IMR-90 (cell line): Measurements from ENCODE around the gene PLA2G4E. TPM values are rescaled to one million over a fixed set of nuclear protein-coding genes. Genes with fewer than 3 reads are reported as not detected.

Source experiments
- ATAC-seq: fragments of 200-7000 bp; cut with Tn5 transposase; 2 replicates; pipeline ENCODE4 v1.9.1; 2020; ENCODE audit warnings: low read depth, mild to moderate bottlenecking, moderate library complexity
- BruUV-seq: library from RNA; stranded (reverse); fragments of 400-500 nt; replicated peaks from 2 replicates; lab custom pipeline; 2021; lab: Mats Ljungman, UMichigan
- CTCF ChIA-PET: fragments of 300-600 bp; formaldehyde crosslinking; extraction: SDS; loops from one replicate; lab custom pipeline; 2021; ENCODE audit warnings: antibody characterized with exemption; lab: Yijun Ruan, JAX
- POLR2A ChIA-PET: fragments of 300-600 bp; sonication (Branson Sonifier 250); formaldehyde crosslinking; loops from one replicate; lab custom pipeline; 2022; ENCODE audit warnings: antibody characterized with exemption; ENCODE audit not compliant: unreplicated experiment; lab: Charles Lee
- DNase-seq: peaks from one replicate; pipeline ENCODE4 v3.0.0; 2013
- H2AFZ ChIP-seq: replicated peaks from 2 replicates; pipeline ENCODE3; 2013; ENCODE audit warnings: low read length, mild to moderate bottlenecking; ENCODE audit not compliant: poor library complexity
- H2AK5ac ChIP-seq: 2 replicates; pipeline ENCODE4 v1.6.1; 2013; ENCODE audit warnings: low read depth, low read length, inconsistent platforms
- H2AK9ac ChIP-seq: replicated peaks from 2 replicates; pipeline ENCODE3; 2013; ENCODE audit warnings: mild to moderate bottlenecking, low read depth, low read length, moderate library complexity; ENCODE audit not compliant: poor library complexity
- H2BK120ac ChIP-seq: 2 replicates; pipeline ENCODE4 v1.6.1; 2013; ENCODE audit warnings: low read depth, low read length, inconsistent platforms
- H2BK15ac ChIP-seq: 3 replicates; pipeline ENCODE4 v1.6.1; 2013; ENCODE audit warnings: low read depth, low read length, inconsistent platforms
- H2BK20ac ChIP-seq: 2 replicates; pipeline ENCODE4 v1.6.1; 2013; ENCODE audit warnings: low read depth, mild to moderate bottlenecking, inconsistent platforms, low read length, moderate library complexity
- H2BK5ac ChIP-seq: 2 replicates; pipeline ENCODE4 v1.6.1; 2013; ENCODE audit warnings: mild to moderate bottlenecking, low read depth, low read length, inconsistent platforms; ENCODE audit not compliant: poor library complexity, severe bottlenecking
- H3K14ac ChIP-seq: replicated peaks from 2 replicates; pipeline ENCODE4 v1.6.1; 2013; ENCODE audit warnings: low read depth, low read length, inconsistent platforms
- H3K18ac ChIP-seq: 2 replicates; pipeline ENCODE4 v1.6.1; 2013; ENCODE audit warnings: low read depth, low read length, control low read depth
- H3K23ac ChIP-seq: 2 replicates; pipeline ENCODE4 v1.6.1; 2013; ENCODE audit warnings: low read depth, low read length, inconsistent platforms
- H3K27ac ChIP-seq: 2 replicates; pipeline ENCODE4 v1.5.1; 2013; ENCODE audit warnings: mild to moderate bottlenecking, control low read depth, low read length; ENCODE audit not compliant: insufficient read depth
- H3K27me3 ChIP-seq: 2 replicates; pipeline ENCODE4 v1.6.1; 2013; ENCODE audit warnings: low read length; ENCODE audit not compliant: control insufficient read depth, insufficient read depth
- H3K36me3 ChIP-seq: 2 replicates; pipeline ENCODE4 v1.6.1; 2013; ENCODE audit warnings: low read length, mixed read lengths; ENCODE audit not compliant: control insufficient read depth, insufficient read depth
- H3K4ac ChIP-seq: 2 replicates; pipeline ENCODE4 v1.6.1; 2013; ENCODE audit warnings: low read depth, low read length, inconsistent platforms
- H3K4me1 ChIP-seq: 2 replicates; pipeline ENCODE4 v1.6.1; 2013; ENCODE audit warnings: low read length, mixed read lengths; ENCODE audit not compliant: control insufficient read depth, insufficient read depth
- H3K4me2 ChIP-seq: 2 replicates; pipeline ENCODE4 v1.6.1; 2013; ENCODE audit warnings: low read depth, mild to moderate bottlenecking, control low read depth, low read length, moderate library complexity
- H3K4me3 ChIP-seq: 2 replicates; pipeline ENCODE4 v1.5.1; 2013; ENCODE audit warnings: low read depth, mild to moderate bottlenecking, control low read depth, low read length, moderate library complexity; ENCODE audit not compliant: insufficient read depth
- H3K56ac ChIP-seq: 2 replicates; pipeline ENCODE4 v1.6.1; 2013; ENCODE audit warnings: low read length, inconsistent platforms; ENCODE audit not compliant: insufficient read depth; ENCODE audit errors: extremely low read depth
- H3K79me1 ChIP-seq, 2 experiments: 2 replicates each; pipeline ENCODE4 v1.6.1; 2013; ENCODE audit warnings: low read length in 2 of 2, inconsistent platforms in 1 of 2, low read depth in 1 of 2
- H3K9ac ChIP-seq: 2 replicates; pipeline ENCODE4 v1.6.1; 2013; ENCODE audit warnings: low read depth, low read length, control low read depth
- H3K9me1 ChIP-seq: 2 replicates; pipeline ENCODE4 v1.6.1; 2013; ENCODE audit warnings: low read length, inconsistent platforms; ENCODE audit not compliant: insufficient read depth
- H3K9me3 ChIP-seq: 2 replicates; pipeline ENCODE4 v1.6.1; 2013; ENCODE audit warnings: low read length; ENCODE audit not compliant: control insufficient read depth, insufficient read depth
- H4K20me1 ChIP-seq: 2 replicates; pipeline ENCODE4 v1.6.1; 2013; ENCODE audit warnings: low read length, inconsistent platforms; ENCODE audit not compliant: insufficient read depth
- H4K5ac ChIP-seq: 2 replicates; pipeline ENCODE4 v1.6.1; 2013; ENCODE audit warnings: mild to moderate bottlenecking, low read depth, low read length, control low read depth
- H4K8ac ChIP-seq, 2 experiments: 2 replicates each; pipeline ENCODE4 v1.6.1; 2013; ENCODE audit warnings: low read depth in 2 of 2, low read length in 2 of 2, control low read depth in 1 of 2, inconsistent platforms in 1 of 2
- H4K91ac ChIP-seq: 2 replicates; pipeline ENCODE4 v1.6.1; 2013; ENCODE audit warnings: low read depth, low read length, inconsistent platforms; ENCODE audit not compliant: insufficient read depth
- MAFK ChIP-seq: IDR thresholded peaks from 2 replicates; pipeline ENCODE4 v1.6.1; 2012; ENCODE audit warnings: low read depth, low read length, improper control_type of control experiment
- MAZ ChIP-seq: IDR thresholded peaks from 2 replicates; pipeline ENCODE4 v1.6.1; 2012; ENCODE audit warnings: low read depth, mild to moderate bottlenecking, low read length, improper control_type of control experiment, moderate library complexity, borderline replicate concordance
- RAD21 ChIP-seq: IDR thresholded peaks from 2 replicates; pipeline ENCODE4 v1.6.1; 2012; ENCODE audit warnings: low read length, improper control_type of control experiment
- RFX5 ChIP-seq: IDR thresholded peaks from 2 replicates; pipeline ENCODE4 v1.8.0; 2012; ENCODE audit warnings: low read depth, mild to moderate bottlenecking, low read length, moderate library complexity
- WGBS, 2 experiments: methylation state at CpG; one replicate each; pipeline versions ENCODE4 v1.1.5 to v1.1.7; 2013; ENCODE audit warnings: missing lambda C conversion rate in 2 of 2; ENCODE audit not compliant: insufficient read length in 1 of 2; ENCODE audit errors: extremely low coverage in 2 of 2; 5-methylcytosine and 5-hydroxymethylcytosine counted together
- dilution Hi-C: fragments of 300-500 bp; cut with HindIII; formaldehyde crosslinking; loops from one replicate; pipeline ENCODE4 v1.14.3; 2018; ENCODE audit warnings: low sequenced_read_pairs; ENCODE audit not compliant: unreplicated experiment
- in situ Hi-C: fragments of 300-500 bp; cut with MboI; formaldehyde crosslinking; loops from 3 replicates; pipeline ENCODE4 v1.14.3; 2019; ENCODE audit warnings: low sequenced_read_pairs, inconsistent platforms, mixed read lengths
- intact Hi-C: fragments of 100-400 bp; cut with micrococcal nuclease; formaldehyde crosslinking; loops from 2 replicates; pipeline ENCODE4 v1.10.0; 2022
- polyA plus RNA-seq, 3 experiments: library from polyadenylated mRNA; depleted of rRNA; stranded (reverse); fragments of >200 nt; gene quantifications; 2 replicates each; pipeline ENCODE4 v1.2.3, GENCODE V29; 2012; ENCODE audit warnings: low replicate concordance in 1 of 3
- total RNA-seq: library from RNA; depleted of rRNA; stranded (reverse); fragments of >200 nt; gene quantifications from 2 replicates; pipeline ENCODE4 v1.2.3, GENCODE V29; 2012
- TF ChIP-seq, protein P1 (sequence below): fragments of 150-350 bp; IDR thresholded peaks from 2 replicates; pipeline ENCODE4 v1.6.1; 2016; ENCODE audit warnings: low read depth, mild to moderate bottlenecking, low read length, moderate library complexity, borderline replicate concordance
- TF ChIP-seq, protein P2 (sequence below): fragments of 150-350 bp; IDR thresholded peaks from 2 replicates; pipeline ENCODE4 v1.6.1; 2017; ENCODE audit warnings: mild to moderate bottlenecking, antibody characterized with exemption, low read length, low read depth

The PLA2G4E gene
- total and polyA plus RNA-seq, 2 of the 4 experiments (the other 2 are of a cell fraction) = not detected

DNA sequence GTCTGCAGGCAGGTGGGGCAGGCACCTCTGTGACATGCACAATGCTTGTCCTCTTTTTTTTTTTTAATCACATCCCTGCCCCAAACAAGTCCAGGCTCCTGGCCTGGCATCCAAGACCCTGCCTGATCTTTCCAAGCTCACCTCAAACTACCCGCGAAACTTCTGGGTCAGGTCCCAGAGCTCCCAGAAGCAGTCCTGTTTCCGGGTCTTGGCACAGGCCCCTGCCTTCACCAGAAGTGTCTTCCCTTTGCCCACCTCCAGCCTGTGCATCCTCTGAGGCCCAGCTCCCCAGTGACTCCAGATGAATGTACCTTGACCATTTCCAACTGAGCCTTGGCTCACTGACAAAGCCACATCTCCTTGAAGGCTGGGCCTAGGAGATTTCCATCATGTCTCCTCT, 23.0 kb downstream of the PLA2G4E start:
- Histone ChIP-seq H3K23ac (no peak overlapping the region), H4K8ac (no peak overlapping the region), H3K56ac (no peak overlapping the region), H4K5ac (no peak overlapping the region), H2BK5ac (no peak overlapping the region), H3K9ac (no peak overlapping the region), H2AK9ac (no peak overlapping the region), H2BK120ac (no peak overlapping the region), H3K79me1 (no peaks in the 10 kb centered on the region), H3K4ac (no peak overlapping the region), H3K18ac (no peak overlapping the region), H2AK5ac (no peak overlapping the region), H2AFZ (no peak overlapping the region), H3K9me3 (no peaks in the 10 kb centered on the region), H3K27ac (no peak overlapping the region), H4K91ac (no peak overlapping the region), H2BK15ac (no peak overlapping the region), H3K4me2 (no peak overlapping the region), H4K20me1 (no peaks in the 10 kb centered on the region), H3K4me3 (no peak overlapping the region), H3K27me3 (peaks cover 60% of the 10 kb centered on the region), H3K9me1 (no peaks in the 10 kb centered on the region), H3K4me1 (no peaks in the 10 kb centered on the region), H3K36me3 (no peaks in the 10 kb centered on the region), H3K14ac (no peak overlapping the region), H2BK20ac (no peak overlapping the region)
- POLR2A ChIA-PET = no interaction called here
- 40% methylated on average over 1 of the region's 3 CpGs; no CpG with 5 or more reads in 1 of the 2 experiments for WGBS, 2 experiments
- intact Hi-C loops (no loop called here), dilution Hi-C loops (no loop called here), in situ Hi-C loops (no loop called here)
- no peak for ATAC-seq
- DNase-seq = no peak
- CTCF ChIA-PET = interaction anchor here (0.5 to 1.1 kb wide), 2 partner anchors 8 to 46 kb away, joined by 4 to 7 read pairs; no protein-coding TSS in a partner anchor
- no TSS peak for BruUV-seq
- TF ChIP-seq, protein P1, sequence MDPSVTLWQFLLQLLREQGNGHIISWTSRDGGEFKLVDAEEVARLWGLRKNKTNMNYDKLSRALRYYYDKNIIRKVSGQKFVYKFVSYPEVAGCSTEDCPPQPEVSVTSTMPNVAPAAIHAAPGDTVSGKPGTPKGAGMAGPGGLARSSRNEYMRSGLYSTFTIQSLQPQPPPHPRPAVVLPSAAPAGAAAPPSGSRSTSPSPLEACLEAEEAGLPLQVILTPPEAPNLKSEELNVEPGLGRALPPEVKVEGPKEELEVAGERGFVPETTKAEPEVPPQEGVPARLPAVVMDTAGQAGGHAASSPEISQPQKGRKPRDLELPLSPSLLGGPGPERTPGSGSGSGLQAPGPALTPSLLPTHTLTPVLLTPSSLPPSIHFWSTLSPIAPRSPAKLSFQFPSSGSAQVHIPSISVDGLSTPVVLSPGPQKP = no peak
- TF ChIP-seq RFX5 (no peak), MAFK (no peak), MAZ (no peak), RAD21 (no peak)
- TF ChIP-seq, protein P2, sequence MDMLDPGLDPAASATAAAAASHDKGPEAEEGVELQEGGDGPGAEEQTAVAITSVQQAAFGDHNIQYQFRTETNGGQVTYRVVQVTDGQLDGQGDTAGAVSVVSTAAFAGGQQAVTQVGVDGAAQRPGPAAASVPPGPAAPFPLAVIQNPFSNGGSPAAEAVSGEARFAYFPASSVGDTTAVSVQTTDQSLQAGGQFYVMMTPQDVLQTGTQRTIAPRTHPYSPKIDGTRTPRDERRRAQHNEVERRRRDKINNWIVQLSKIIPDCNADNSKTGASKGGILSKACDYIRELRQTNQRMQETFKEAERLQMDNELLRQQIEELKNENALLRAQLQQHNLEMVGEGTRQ = no peak
